Measurements from ENCODE around the gene EPB41L3.

- TF ChIP-seq CTCF (IDR thresholded peaks at IDR 0.05) (no peak), POLR2A (IDR thresholded peaks at IDR 0.05) (no peak)
These were observed 38.3 kb upstream of the EPB41L3 start for GRCh38 chr18:5582076-5582475.

All from esophagus squamous epithelium (tissue), 4 donors.